HG03095 (cell line): ENCODE data around the gene GFI1B.
"Not testable (repeated sequence)": the region's sequence is repeated elsewhere in the genome, so short reads cannot be mapped to it uniquely, and the experiment has no call there.

Experiments
- ATAC-seq: cut with Tn5 transposase; IDR thresholded peaks from one replicate; pipeline ENCODE4 v1.9.1; 2021; ENCODE audit warnings: moderate library complexity; ENCODE audit not compliant: unreplicated experiment

Gene GFI1B

GRCh38 chr9:132989998-132990557, 11.6 kb downstream of the GFI1B start:
- ATAC-seq: not testable (repeated sequence)

- ATAC-seq: no peak
Measured at GRCh38 chr9:132990781-132991180, 12.3 kb downstream of the GFI1B start.

- ATAC-seq: no peak
Measured at GRCh38 chr9:132991351-132992300, 13.1 kb downstream of the GFI1B start.

- no peak for ATAC-seq
Measured at GRCh38 chr9:132993511-132993939, 15.0 kb downstream of the GFI1B start.

GRCh38 chr9:132994410-132995120, 16.1 kb downstream of the GFI1B start:
- ATAC-seq: no peak

- ATAC-seq: no peak
Measured at GRCh38 chr9:132995121-132995420, 16.6 kb downstream of the GFI1B start.

- no peak for ATAC-seq
Measured at GRCh38 chr9:132995879-132996278, 17.4 kb downstream of the GFI1B start.

GRCh38 chr9:132996526-132996925, 18.0 kb downstream of the GFI1B start:
- ATAC-seq: no peak

GRCh38 chr9:132997591-132997990, 19.1 kb downstream of the GFI1B start:
- ATAC-seq: no peak

- ATAC-seq: not testable (repeated sequence)
Measured at GRCh38 chr9:132998221-132998620, 19.7 kb downstream of the GFI1B start.

GRCh38 chr9:132998831-132999635, 20.5 kb downstream of the GFI1B start:
- ATAC-seq: no peak

GRCh38 chr9:133002147-133003070, 23.9 kb downstream of the GFI1B start:
- ATAC-seq: no peak

GRCh38 chr9:133003071-133003461, 24.6 kb downstream of the GFI1B start:
- no peak for ATAC-seq

- ATAC-seq: no peak
Measured at GRCh38 chr9:133003671-133004090, 25.2 kb downstream of the GFI1B start.

GRCh38 chr9:133004091-133004998, 25.9 kb downstream of the GFI1B start:
- no peak for ATAC-seq

- ATAC-seq: no peak
Measured at GRCh38 chr9:133004999-133005760, 26.7 kb downstream of the GFI1B start.

- no peak for ATAC-seq
Measured at GRCh38 chr9:133005957-133006356, 27.5 kb downstream of the GFI1B start.

- no peak for ATAC-seq
Measured at GRCh38 chr9:133006731-133007352, 28.3 kb downstream of the GFI1B start.
